GM21423 (cell line): Measurements from ENCODE around the gene APBA2.
"Not testable (repeated sequence)": the region's sequence is repeated elsewhere in the genome, so short reads cannot be mapped to it uniquely, and the experiment has no call there.

ENCODE experiments used
- ATAC-seq: cut with Tn5 transposase; IDR thresholded peaks from one replicate; pipeline ENCODE4 v1.9.1; 2021; ENCODE audit warnings: mild to moderate bottlenecking, moderate library complexity; ENCODE audit not compliant: unreplicated experiment

APBA2 gene

GRCh38 chr15:29031502-29032228, 145.9 kb downstream of the APBA2 start:
- no peak for ATAC-seq

- no peak for ATAC-seq
Measured at GRCh38 chr15:29032229-29032625, 146.5 kb downstream of the APBA2 start.

- no peak for ATAC-seq
Measured at GRCh38 chr15:29032751-29033150, 147.0 kb downstream of the APBA2 start.

- no peak for ATAC-seq
Measured at GRCh38 chr15:29034151-29034550, 148.4 kb downstream of the APBA2 start.

GRCh38 chr15:29034593-29035335, 149.0 kb downstream of the APBA2 start:
- no peak for ATAC-seq

- no peak for ATAC-seq
Measured at GRCh38 chr15:29035336-29036285, 149.8 kb downstream of the APBA2 start.

GRCh38 chr15:29037997-29038705, 152.4 kb downstream of the APBA2 start:
- no peak for ATAC-seq

- ATAC-seq, result no peak
Measured at GRCh38 chr15:29039466-29040369, 153.9 kb downstream of the APBA2 start.

- ATAC-seq, result no peak
Measured at GRCh38 chr15:29040370-29040751, 154.6 kb downstream of the APBA2 start.

GRCh38 chr15:29043736-29044502, 158.1 kb downstream of the APBA2 start:
- ATAC-seq, result no peak

GRCh38 chr15:29044503-29044901, 158.7 kb downstream of the APBA2 start:
- ATAC-seq, result no peak

- ATAC-seq, result not testable (repeated sequence)
Measured at GRCh38 chr15:29045161-29045560, 159.4 kb downstream of the APBA2 start.

- no peak for ATAC-seq
Measured at GRCh38 chr15:29045717-29046116, 159.9 kb downstream of the APBA2 start.

- no peak for ATAC-seq
Measured at GRCh38 chr15:29046281-29046810, 160.6 kb downstream of the APBA2 start.

- no peak for ATAC-seq
Measured at GRCh38 chr15:29046977-29047376, 161.2 kb downstream of the APBA2 start.

- ATAC-seq, result no peak
Measured at GRCh38 chr15:29048011-29048410, 162.2 kb downstream of the APBA2 start.

- no peak for ATAC-seq
Measured at GRCh38 chr15:29050870-29051269, 165.1 kb downstream of the APBA2 start.

- ATAC-seq, result no peak
Measured at GRCh38 chr15:29051422-29051821, 165.6 kb downstream of the APBA2 start.

- no peak for ATAC-seq
Measured at GRCh38 chr15:29053006-29053405, 167.2 kb downstream of the APBA2 start.
